B cell (primary cell): ENCODE results near the gene MAP2K1. TPM values are rescaled to one million over a fixed set of nuclear protein-coding genes. Genes with fewer than 3 reads are reported as not detected.
A peak's percentile ranks its signal among the peaks of the same experiment; 100 is the strongest.
"Not testable (repeated sequence)": the region's sequence is repeated elsewhere in the genome, so short reads cannot be mapped to it uniquely, and the experiment has no call there.

Experiments used
- ATAC-seq: fragments of 200-7000 bp; cut with Tn5 transposase; one replicate; pipeline ENCODE4 v1.10.0; 2021; ENCODE audit warnings: low read depth, mild to moderate bottlenecking, moderate number of reproducible peaks, moderate library complexity
- CTCF ChIA-PET: fragments of 350-600 bp; sonication (Branson Sonifier 250); formaldehyde crosslinking; loops from one replicate; lab custom pipeline; 2021; ENCODE audit warnings: antibody characterized with exemption, inconsistent platforms; lab: Charles Lee
- POLR2A ChIA-PET: fragments of 350-600 bp; sonication (Branson Sonifier 250); formaldehyde crosslinking; loops from one replicate; lab custom pipeline; 2021; ENCODE audit warnings: antibody characterized with exemption; lab: Charles Lee
- DNase-seq: peaks from one replicate; pipeline ENCODE4 v3.0.0; 2013
- H2AFZ ChIP-seq: 2 replicates; pipeline ENCODE4 v1.6.1; 2012; ENCODE audit warnings: mild to moderate bottlenecking, low read depth, low read length; ENCODE audit not compliant: insufficient read depth, poor library complexity, severe bottlenecking
- H3K27ac ChIP-seq, 2 donors: 1 replicate in 1 of 2; 2 replicates in 1 of 2; pipeline ENCODE4 v1.5.1; 2012 to 2013; ENCODE audit warnings: low read length in 2 of 2, mild to moderate bottlenecking in 2 of 2, moderate library complexity in 1 of 2
- H3K27me3 ChIP-seq, 4 experiments: fragments of 200-600 bp in 1 of 4; sonication (generic) in 1 of 4; replicated peaks in 1 of 4; 1 replicate in 2 of 4; 2 replicates in 2 of 4; pipeline versions ENCODE4 v1.6.1 to v1.7.0; 2013 to 2016; ENCODE audit warnings: low read length in 3 of 4, mild to moderate bottlenecking in 2 of 4, mixed read lengths in 1 of 4, moderate library complexity in 1 of 4; ENCODE audit not compliant: insufficient read depth in 4 of 4, control insufficient read depth in 3 of 4; ENCODE audit errors: control extremely low read depth in 1 of 4
- H3K36me3 ChIP-seq, 2 experiments: replicated peaks in 1 of 2; 1 replicate in 1 of 2; 2 replicates in 1 of 2; pipeline versions ENCODE4 v1.6.1 to v1.7.1; 2013; ENCODE audit warnings: low read length in 1 of 2; ENCODE audit not compliant: insufficient read depth in 2 of 2, control insufficient read depth in 1 of 2; ENCODE audit errors: control extremely low read depth in 1 of 2, extremely low read depth in 1 of 2
- H3K4me1 ChIP-seq, 2 donors: fragments of 200-600 bp in 1 of 2; sonication (generic) in 1 of 2; 1 replicate in 1 of 2; 2 replicates in 1 of 2; pipeline versions ENCODE4 v1.5.1 to v1.6.1; 2013 to 2017; ENCODE audit warnings: low read length in 2 of 2; ENCODE audit not compliant: control insufficient read depth in 2 of 2, insufficient read depth in 2 of 2
- H3K4me2 ChIP-seq: replicated peaks from 2 replicates; pipeline ENCODE3; 2012; ENCODE audit warnings: mild to moderate bottlenecking, low read depth, low read length; ENCODE audit not compliant: poor library complexity, severe bottlenecking
- H3K4me3 ChIP-seq, 5 experiments: fragments of 200-600 bp in 1 of 5; sonication (generic) in 1 of 5; 1 replicate in 3 of 5; 2 replicates in 2 of 5; pipeline versions ENCODE4 v1.5.1 to v1.7.0; 2011 to 2016; ENCODE audit warnings: low read length in 4 of 5, mild to moderate bottlenecking in 4 of 5, low read depth in 2 of 5, control low read depth in 1 of 5, moderate library complexity in 1 of 5; ENCODE audit not compliant: insufficient read depth in 1 of 5; ENCODE audit errors: control extremely low read depth in 1 of 5, extremely low read depth in 1 of 5
- H3K79me2 ChIP-seq: fragments of 200-600 bp; sonication (generic); one replicate; pipeline ENCODE4 v1.6.0; 2016; ENCODE audit warnings: low read length; ENCODE audit not compliant: control insufficient read depth, insufficient read depth
- H3K9ac ChIP-seq: fragments of 200-600 bp; sonication (generic); 2 replicates; pipeline ENCODE4 v1.6.1; 2017; ENCODE audit warnings: mild to moderate bottlenecking, low read length, moderate library complexity
- H3K9me3 ChIP-seq, 3 donors: one replicate each; pipeline versions ENCODE4 v1.6.1 to v1.7.1; 2013; ENCODE audit warnings: low read length in 2 of 3; ENCODE audit not compliant: control insufficient read depth in 2 of 3, insufficient read depth in 1 of 3; ENCODE audit errors: control extremely low read depth in 1 of 3
- H4K20me1 ChIP-seq: 2 replicates; pipeline ENCODE4 v1.6.0; 2012; ENCODE audit warnings: mild to moderate bottlenecking, low read length; ENCODE audit not compliant: insufficient read depth, control insufficient read depth, poor library complexity, severe bottlenecking
- H3K27ac Mint-ChIP-seq: one replicate; pipeline ENCODE4 v1.8.0; 2021; ENCODE audit warnings: mixed read lengths
- H3K27me3 Mint-ChIP-seq: one replicate; pipeline ENCODE4 v1.8.0; 2021; ENCODE audit warnings: mixed read lengths
- H3K4me1 Mint-ChIP-seq: one replicate; pipeline ENCODE4 v1.8.0; 2021; ENCODE audit warnings: mixed read lengths
- H3K4me3 Mint-ChIP-seq: one replicate; pipeline ENCODE4 v1.8.0; 2021; ENCODE audit warnings: mixed read lengths
- H3K9me3 Mint-ChIP-seq: one replicate; pipeline ENCODE4 v1.8.0; 2022; ENCODE audit warnings: mixed read lengths; ENCODE audit not compliant: insufficient read depth
- CTCF ChIP-seq: fragments of 200-600 bp; IDR thresholded peaks from one replicate; pipeline ENCODE4 v1.8.0; 2022; ENCODE audit warnings: antibody characterized with exemption, mild to moderate bottlenecking
- EZH2 ChIP-seq: IDR thresholded peaks from 2 replicates; pipeline ENCODE4 v1.6.1; 2012; ENCODE audit warnings: borderline replicate concordance, low read depth, mild to moderate bottlenecking, moderate library complexity, low read length; ENCODE audit not compliant: insufficient read depth, poor library complexity, severe bottlenecking
- WGBS: methylation state at CpG from one replicate; pipeline ENCODE4 v1.1.5; 2013; ENCODE audit warnings: missing lambda C conversion rate; ENCODE audit not compliant: insufficient coverage; 5-methylcytosine and 5-hydroxymethylcytosine counted together
- intact Hi-C: fragments of 100-400 bp; cut with micrococcal nuclease; formaldehyde crosslinking; loops from one replicate; pipeline ENCODE4 v1.10.0; 2022
- polyA plus RNA-seq: library from polyadenylated mRNA; depleted of rRNA; stranded (reverse); fragments of >200 nt; gene quantifications from 2 replicates; pipeline ENCODE4 v1.2.3, GENCODE V29; 2012
- total RNA-seq, 2 donors: library from RNA; stranded (reverse); fragments of 120-200 nt in 1 of 2; gene quantifications; 1 replicate in 1 of 2; 2 replicates in 1 of 2; pipeline versions ENCODE4 v1.2.3 to v1.2.4, GENCODE V29; 2013 to 2022

The MAP2K1 gene
- total and polyA plus RNA-seq, 2 donors (not counting 1 experiment from before 2014, with no cell fraction given): 21.6 to 52.3 TPM

GRCh38 chr15:66502491-66502890 lies 115.8 kb downstream of the MAP2K1 start:
- peaks cover 28 to 37% of the 10 kb centered on the region in 2 donors for H3K4me1 ChIP-seq
- peak overlapping the region; percentile 99 for H3K4me3 Mint-ChIP-seq
- no peaks in the 10 kb centered on the region for H3K9me3 Mint-ChIP-seq
- peaks cover 3 to 58% of the 10 kb centered on the region in 2 experiments for H3K36me3 ChIP-seq
- TF ChIP-seq CTCF: no peak
- no peak for TF ChIP-seq EZH2
- intact Hi-C loops: no loop called here
- ChIA-PET POLR2A (no interaction called here), CTCF (no interaction called here)
- peaks cover 50% of the 10 kb centered on the region for H3K4me1 Mint-ChIP-seq
- 76% methylated on average over 6 of the region's 10 CpGs for WGBS
- ATAC-seq: no peak
- no peak overlapping the region for H3K27ac Mint-ChIP-seq
- H3K9ac ChIP-seq: no peak overlapping the region
- no peaks in the 10 kb centered on the region for H3K27me3 ChIP-seq
- peaks cover 24% of the 10 kb centered on the region for H4K20me1 ChIP-seq
- peaks cover 43% of the 10 kb centered on the region for H3K79me2 ChIP-seq
- H3K27me3 Mint-ChIP-seq: no peaks in the 10 kb centered on the region
- no peak overlapping the region for H3K27ac ChIP-seq
- peak overlapping the region; percentile 87 for H3K4me2 ChIP-seq
- H2AFZ ChIP-seq: no peak overlapping the region
- H3K9me3 ChIP-seq: no peaks in the 10 kb centered on the region
- DNase-seq: no peak
- H3K4me3 ChIP-seq: no peak overlapping the region

- Histone ChIP-seq H3K4me2 (peak overlapping the region; percentile 87), H3K79me2 (peaks cover 47% of the 10 kb centered on the region), H3K36me3 (peaks cover 3 to 54% of the 10 kb centered on the region in 2 experiments), H3K27ac (peak overlapping the region; percentile 83 to 90), H3K9ac (peak overlapping the region; percentile 93), H3K4me3 (peak overlapping the region in 4 of 5 experiments; percentile 81 to 94 (median 83)), H3K4me1 (peaks cover 24 to 32% of the 10 kb centered on the region in 2 donors), H4K20me1 (peaks cover 24% of the 10 kb centered on the region)
- CTCF ChIA-PET, H3K9me3 ChIP-seq, POLR2A ChIA-PET, ATAC-seq, H3K27me3 ChIP-seq, DNase-seq, H2AFZ ChIP-seq, H3K9me3 Mint-ChIP-seq, H3K27me3 Mint-ChIP-seq, intact Hi-C loops: not testable (repeated sequence)
- peak overlapping the region; percentile 99 for H3K4me3 Mint-ChIP-seq
- H3K4me1 Mint-ChIP-seq: peaks cover 44% of the 10 kb centered on the region
- peak overlapping the region; percentile 98 for H3K27ac Mint-ChIP-seq
- WGBS: 86% methylated on average over 2 of the region's 13 CpGs
Observed at GRCh38 chr15:66503041-66503648, 116.4 kb downstream of the MAP2K1 start.
